GM18508 (cell line): Measurements from ENCODE around the gene CCDC157.
"Not testable (repeated sequence)": the region's sequence is repeated elsewhere in the genome, so short reads cannot be mapped to it uniquely, and the experiment has no call there.

Experiments used
- ATAC-seq: cut with Tn5 transposase; IDR thresholded peaks from one replicate; pipeline ENCODE4 v1.9.1; 2021; ENCODE audit warnings: moderate number of reproducible peaks; ENCODE audit not compliant: insufficient read depth, unreplicated experiment

CCDC157 gene

DNA sequence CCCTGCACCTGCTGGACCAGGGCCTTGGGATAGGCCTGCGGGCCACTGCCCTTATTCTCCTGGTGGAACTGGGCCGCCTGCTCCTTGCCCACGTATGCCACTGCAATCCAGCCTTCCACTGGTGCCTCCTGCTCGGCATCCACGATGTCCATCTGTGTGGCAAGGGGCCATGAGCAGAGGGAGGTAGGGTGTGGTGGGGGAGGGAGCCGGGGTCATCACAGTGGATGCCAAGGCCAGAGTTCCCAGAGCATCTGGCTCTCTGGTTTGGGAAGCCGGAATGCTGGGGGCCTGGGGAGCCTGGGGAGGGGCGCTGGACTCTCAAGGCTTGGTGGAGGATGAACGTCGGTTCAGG, 29.8 kb downstream of the CCDC157 start:
- no peak for ATAC-seq

DNA sequence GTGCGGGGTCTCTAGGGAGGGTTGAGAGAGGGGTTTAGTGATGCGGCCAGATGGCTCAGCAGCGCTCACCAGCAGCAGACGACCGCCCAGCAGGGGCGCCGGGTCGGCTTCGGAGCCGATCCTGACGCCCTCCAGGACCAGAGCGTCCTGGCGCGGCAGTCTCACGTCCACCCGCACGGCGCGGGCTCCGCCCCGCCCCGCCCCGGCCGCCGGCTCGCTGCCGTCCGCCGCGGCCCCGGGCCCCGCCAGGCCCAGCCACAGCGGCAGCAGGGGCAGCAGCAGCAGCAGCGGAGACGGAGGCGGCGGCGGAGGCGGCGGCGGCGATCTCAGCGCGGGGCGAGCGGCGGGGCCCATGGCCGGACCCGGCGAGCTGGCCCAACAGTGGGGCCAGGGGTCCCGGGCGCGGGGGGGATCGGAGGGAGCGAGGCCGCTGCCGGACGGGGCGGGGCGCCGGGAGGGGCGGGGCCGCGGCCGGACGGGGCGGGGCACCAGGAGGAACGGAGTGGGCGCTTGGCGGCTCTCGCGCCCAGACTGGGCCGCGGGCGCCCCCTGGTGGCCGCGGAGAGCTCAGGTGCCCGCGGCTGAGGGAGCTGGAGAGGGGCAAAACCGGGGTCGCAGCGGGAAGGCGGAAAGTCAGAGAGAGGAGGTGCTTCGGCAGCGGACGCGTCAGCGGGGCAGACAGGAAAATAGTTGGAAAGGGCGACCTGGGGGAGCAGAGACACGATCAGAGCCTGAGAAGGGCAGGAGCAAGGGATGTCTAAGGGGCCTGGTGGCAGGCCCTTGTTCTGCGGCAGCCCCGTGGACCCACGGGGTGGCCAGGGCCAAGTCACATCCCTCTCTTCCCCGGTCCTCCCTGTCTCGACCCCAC, 30.4 kb downstream of the CCDC157 start, which contains the start of gene RNF215:
Gene RNF215 (minus strand): TSS at position 452 of the 868 bp plus-strand sequence. CDS start 98 bp downstream, at position 354.
- ATAC-seq: no peak

DNA sequence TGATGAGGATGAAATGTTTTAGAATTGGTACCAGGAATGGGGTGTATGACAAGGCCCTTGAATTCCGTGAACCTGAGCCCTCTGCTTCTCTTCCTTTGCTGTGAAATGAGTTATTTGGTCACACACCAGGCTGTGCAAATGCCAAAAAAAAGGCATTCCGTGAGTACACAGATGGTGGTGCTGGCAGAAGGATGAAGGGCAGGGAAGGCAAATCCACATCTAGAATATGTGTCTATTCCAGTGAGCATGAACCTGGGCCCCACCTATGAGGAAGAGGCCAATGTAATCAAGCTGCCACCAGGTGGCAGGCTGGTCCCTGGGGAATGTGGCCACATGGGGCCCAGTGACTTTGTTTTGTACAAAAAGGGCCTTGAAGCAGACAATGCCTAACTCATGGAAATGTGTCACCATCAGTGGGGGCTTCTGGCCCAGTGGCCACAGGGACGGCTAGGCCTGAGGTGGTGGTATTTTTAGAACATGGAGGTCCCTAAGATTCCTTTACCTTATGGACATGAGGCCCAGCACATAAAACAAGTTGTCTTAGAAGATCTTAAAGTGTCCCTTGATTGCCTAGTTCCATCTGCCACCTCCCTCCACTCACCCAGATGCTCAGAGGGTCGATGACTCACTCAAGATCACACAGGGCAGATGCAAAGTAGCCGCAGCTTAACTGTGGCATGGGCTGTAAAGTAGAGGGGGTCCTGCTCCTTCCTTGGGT, 34.3 kb downstream of the CCDC157 start:
- ATAC-seq: no peak

DNA sequence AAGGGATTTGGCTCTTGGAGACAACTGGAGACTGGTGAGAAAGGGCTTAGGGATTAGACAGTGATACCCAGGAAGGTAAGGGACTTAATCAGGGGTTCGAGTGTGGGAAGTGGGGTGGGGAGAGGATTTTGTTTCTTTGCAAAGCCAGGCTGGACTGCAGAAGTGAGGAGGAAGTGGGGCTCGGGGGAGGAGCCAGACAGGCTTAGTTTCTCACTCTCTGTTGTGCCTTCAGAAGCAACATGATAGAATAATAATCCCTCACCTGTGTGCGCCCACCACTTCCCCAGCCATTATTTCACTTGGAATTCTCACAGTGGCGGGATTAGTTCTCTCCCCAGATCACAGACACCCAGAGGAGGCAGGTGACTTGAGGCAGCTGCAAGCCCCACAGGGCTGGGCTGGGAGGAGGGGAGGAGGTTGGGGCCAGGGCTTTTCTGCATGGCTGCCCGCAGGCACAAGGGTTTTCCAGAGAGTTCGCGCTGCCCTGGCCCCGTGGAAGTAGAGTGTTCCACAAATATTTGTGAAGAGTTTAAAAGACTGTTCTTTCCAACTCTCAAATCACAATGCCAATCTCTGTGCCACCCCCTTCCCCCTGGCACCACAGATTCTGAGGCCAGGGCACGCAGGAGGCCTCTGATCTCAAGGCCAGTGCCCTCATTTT, 36.0 kb downstream of the CCDC157 start:
- ATAC-seq: no peak

DNA sequence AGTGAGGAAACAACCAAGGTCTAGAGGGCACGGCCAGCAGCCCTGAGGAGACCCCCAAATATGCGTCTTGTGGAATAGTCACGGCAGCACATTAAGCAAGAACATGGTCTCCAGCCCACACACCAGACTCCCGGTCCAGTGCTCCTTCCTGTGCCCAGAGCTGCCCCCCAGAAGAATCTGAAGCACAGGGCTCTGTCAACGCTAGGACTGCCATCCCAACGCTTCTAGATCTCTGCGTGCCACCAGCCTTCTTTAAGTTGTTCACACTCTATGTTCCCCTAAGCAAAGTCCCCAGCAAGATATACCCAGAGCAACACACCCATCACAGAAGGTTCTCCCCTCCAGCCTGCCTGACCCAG, 36.5 kb downstream of the CCDC157 start:
- no peak for ATAC-seq

DNA sequence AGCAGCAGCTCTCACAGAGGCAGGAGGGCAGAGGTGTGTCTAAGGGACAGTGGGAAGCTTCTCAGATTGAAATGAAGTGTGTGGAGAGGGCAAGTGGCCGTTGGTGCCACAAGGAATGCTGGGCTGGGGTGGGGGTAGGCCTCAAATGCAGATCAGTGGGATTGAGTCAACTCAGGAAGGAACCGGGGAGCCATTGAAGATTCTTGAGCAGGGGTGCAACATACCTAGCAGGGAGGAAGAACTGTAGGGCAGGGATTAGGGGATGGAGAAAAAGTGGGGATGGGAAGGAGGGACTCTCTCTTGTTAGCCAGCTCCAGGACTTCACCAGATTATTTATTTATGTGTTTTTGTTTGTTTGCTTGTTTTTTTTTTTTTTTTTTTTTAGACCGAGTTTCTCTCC, 37.1 kb downstream of the CCDC157 start:
- ATAC-seq: no peak

DNA sequence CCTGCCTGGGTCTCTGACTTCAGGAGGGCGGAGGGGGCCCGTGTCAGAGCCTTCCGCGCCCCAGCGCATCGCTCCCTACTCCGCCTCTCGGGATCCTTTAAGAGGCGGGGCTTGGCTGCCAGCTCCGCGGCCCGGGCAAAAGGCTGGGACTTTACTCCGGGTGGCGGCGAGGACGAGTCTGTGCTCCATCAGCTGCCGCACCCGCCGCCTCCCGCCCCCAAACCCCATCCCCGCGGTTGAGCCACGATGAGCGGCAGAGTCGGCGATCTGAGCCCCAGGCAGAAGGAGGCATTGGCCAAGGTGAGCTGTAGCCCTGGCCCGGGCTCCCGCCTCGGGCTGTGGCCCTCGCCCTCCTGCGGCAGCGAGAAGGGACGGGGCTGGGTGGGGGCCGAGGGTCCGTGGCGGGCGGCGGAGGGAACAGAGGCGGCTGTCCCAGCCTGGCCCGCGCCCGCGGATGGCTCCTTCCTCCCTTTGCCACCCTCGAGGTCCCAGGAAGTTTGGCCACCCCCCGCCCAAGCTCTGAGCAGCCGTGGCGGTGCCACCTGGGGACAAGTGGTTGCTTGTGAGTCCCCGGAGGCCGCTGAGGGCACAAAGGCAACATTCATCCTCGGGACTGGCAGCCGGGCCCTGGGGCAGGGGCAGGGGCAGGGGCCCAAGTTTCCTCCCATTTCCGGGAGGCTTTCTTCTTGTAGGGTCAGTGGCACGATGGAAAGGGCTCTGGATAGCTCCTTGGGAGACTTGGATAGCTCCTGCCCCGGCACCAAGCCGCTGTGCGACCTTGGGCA, 40.3 kb downstream of the CCDC157 start, which contains the start of gene SEC14L2:
Gene SEC14L2 (plus strand): TSS at position 148 of the 785 bp plus-strand sequence. CDS start 99 bp downstream, at position 247.
- no peak for ATAC-seq

DNA sequence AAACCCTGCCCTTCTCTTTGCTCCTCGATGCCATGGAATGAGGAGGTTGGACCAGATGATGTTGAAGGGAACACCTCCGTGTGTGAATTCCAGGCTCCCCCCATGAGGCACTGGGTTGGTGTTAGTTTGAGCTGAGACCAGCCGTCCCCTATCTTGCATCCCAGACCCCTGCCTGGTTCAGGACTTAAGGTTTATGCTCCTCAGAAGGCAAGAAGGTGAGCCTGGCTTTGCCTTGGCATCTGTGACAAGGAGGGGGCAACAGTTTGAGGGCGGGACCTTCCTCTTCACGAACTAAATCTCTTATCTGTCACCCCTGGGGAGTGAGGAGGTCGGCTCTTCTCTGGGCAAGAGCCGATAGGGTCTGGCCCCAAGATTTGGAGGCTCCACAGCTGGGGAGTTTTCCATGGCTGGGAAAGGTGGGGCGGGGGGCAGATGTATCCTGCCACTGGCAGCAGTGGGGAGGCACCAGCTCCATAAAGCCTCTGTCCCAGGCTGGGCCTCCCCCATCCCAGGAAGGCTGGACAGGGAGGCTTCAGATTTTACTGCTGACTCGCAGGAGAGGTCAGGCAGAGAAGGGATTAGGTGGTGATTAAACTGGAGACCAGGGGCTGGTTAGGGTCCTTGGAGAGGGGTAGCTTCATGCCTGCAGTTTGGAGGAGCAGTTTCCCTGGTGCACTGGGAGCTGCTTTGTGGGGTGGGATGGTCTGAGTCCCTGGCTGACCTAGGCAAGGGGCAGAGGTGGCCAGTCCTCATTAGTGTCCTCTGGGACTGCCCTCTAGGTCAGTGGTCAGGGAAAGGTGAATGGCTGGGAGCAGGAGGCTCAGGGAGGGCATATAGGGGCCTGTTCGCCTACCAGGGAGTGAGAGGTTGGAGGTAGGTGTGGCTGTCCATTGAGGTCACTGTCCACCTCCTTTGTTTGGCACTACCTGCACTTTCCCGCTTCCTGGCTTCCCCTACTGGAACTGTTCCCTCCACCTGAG, 41.1 kb downstream of the CCDC157 start:
- ATAC-seq: no peak

DNA sequence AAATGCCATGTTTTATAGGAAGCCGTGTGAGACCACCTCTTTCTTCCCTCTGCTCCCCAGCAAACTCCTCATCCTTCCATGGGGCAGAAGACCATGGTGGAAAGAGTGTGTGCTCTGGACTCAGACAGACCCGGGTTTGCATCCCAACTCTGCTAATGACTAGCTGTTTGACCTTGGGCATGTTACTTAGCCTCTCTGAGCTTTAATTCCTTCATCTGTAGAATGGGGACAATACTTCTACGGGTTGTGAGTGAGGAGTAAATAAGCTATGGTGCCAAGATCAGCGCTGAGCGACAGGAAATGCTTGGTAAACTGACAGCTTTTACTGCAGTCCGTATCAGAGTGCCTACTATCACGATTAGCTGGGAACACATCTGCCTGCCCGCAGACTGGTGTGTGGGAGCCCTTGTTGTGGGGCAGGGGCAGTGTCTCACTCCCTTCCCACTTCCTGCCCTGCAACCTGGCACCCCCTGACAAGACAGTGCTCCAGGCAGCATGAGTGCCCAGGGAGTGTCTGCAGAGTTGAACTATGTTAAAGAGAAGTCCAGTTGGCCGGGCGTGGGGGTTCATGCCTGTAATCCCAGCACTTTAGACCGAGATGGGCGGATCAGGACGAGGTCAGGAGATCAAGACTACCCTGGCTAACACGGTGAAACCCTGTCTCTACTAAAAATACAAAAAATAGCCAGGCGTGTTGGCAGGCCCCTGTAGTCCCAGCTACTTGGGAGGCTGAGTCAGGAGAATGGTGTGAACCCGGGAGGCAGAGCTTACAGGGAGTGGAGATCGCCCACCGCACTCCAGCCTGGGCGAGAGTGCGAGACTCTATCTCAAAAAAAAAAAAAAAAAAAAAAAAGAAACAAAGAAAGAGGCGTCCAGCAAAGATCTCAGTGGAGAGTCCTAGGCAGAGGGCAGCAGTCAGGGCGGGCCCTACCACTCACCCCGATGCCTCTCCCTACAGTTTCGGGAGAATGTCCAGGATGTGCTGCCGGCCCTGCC, 42.2 kb downstream of the CCDC157 start:
- no peak for ATAC-seq

DNA sequence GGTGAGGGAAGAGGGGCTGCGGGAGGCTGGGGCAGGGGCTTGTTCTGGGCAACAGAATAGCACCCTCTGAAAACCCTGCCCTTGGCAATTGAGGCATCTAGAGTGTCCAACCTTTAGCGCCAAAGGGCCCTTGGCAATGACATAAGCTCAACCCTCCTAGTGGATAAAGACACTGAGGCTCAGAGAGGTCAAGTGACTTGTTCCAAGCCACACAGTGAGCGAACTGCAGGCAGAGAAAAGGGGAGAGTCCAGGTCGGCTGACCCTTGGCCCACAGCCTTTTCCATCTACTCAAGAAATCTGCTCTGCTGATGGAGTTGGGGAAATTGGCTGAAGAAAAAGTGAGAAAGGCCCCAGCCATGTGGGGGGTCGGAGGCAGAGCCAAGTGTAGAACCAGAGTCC, 42.9 kb downstream of the CCDC157 start:
- ATAC-seq: no peak

DNA sequence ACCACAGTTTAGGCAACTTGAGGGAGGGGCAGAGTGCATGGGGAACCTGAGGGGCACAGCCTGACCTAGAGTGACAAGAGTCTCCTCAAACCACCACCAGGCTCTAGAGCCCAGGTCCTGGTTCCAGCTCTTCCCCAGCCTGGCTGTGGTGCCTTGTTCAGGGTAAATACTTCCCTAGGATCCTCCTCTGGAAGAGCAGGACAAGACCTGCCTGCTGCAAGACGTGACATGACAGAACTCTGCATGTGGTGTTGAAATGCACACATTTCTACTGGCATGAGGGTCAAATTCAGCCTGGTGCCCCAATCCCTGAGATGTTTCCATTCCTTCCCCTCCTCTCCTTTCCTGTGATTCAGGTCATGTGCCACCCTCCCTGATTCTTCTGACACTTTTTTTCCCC, 43.4 kb downstream of the CCDC157 start:
- ATAC-seq: no peak

DNA sequence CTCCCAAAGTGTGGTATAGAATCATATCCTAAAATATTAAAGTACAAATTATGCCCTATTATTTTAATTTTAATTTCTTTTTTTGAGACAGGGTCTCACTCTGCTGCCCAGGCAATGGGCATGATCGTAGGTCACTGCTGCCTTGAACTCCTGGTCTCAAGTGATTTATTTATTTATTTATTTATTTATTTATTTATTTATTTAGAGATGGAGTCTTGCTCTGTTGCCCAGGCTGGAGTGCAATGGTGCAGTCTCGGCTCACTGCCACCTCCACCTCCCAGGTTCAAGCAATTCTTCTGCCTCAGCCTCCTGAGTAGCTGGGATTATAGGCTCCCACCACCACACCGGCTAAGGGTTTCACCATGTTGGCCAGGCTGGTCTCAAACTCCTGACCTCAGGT, 44.2 kb downstream of the CCDC157 start:
- ATAC-seq: not testable (repeated sequence)

DNA sequence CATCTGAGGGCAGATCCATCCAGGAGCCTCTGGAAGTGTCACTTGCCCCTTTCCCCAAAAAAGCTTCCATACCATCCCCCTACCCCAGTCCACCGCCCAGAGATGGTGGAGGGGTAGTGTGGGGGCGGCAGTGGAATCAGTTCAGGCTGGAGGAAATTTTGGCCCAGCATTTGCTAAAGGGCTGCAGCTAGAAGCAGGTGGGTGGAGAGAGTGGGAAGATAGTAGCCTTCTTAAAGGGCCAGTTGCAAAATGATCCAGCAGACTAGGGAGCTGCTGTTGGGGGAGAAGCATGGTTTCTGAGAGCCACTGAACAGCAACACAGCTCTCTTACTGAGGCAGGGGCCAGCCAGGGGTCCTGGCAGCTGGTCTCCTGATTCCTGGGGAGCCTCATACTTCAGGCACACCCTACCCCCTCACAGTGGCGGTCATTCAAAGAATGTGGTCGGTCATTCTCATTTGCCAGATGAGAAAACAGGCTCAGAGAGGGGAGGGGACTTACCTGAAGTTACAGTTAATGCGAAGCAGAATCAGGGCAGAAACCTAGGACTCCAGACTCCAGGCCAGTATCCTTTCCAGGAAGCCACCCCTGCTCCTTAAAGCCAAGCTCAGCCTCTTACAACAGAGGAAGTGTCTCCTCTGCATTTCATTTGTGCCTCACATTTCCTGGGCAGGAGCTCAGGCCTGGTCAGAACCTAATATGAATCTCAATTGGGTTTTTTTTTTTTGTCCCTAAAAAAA, 45.4 kb downstream of the CCDC157 start:
- ATAC-seq: no peak

DNA sequence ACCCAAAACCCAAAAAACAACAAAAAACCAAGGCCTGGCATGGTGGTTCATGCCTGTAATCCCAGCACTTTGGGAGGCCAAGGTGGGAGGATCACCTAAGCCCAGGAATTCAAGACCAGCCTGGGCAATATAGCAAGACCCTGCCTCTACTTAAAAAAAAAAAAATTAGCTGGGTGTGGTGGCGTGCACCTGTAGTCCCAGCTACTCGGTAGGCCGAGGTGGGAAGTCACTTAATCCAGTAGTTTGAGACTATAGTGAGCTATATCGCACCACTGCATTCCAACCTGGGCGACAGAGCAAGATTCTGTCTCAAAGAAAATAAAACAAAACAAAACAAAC, 45.9 kb downstream of the CCDC157 start:
- not testable (repeated sequence) for ATAC-seq

DNA sequence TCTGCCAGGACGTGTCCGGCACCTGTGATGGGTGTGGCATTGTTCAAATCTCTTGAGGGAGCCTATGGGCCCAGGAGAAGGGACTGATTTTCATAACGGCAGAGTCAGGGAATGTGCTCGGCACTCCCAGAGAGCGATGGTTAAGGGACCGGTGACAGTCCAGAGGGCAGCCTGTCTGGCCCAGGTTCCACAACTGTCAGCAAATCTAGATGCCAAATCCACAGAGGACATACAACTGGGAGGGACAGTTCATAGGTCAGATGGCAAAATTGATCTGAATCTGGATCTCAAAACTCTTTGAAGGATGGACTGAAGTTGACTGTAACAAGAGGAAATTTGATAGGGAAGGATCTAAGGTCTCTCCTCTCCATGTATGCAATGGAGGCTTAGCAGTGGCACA, 47.5 kb downstream of the CCDC157 start:
- no peak for ATAC-seq

DNA sequence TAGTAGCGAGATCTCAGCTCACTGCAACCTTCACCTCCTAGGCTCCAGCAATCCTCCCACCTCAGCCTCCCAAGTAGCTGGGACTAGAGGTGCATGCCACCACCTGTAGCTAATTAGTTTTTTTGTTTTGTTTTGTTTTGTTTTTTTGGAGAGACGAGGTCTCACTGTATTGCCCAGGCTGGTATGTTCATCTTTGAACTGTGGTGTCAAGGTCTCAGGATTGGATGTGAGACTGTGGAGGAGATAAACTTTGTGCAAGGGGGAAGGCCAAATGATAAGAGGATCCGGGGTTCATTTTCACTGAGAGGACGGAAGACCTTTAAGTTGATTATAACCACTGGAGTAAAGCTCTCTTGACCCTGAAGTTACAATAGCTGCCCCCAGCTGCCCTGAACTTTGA, 48.9 kb downstream of the CCDC157 start:
- no peak for ATAC-seq

DNA sequence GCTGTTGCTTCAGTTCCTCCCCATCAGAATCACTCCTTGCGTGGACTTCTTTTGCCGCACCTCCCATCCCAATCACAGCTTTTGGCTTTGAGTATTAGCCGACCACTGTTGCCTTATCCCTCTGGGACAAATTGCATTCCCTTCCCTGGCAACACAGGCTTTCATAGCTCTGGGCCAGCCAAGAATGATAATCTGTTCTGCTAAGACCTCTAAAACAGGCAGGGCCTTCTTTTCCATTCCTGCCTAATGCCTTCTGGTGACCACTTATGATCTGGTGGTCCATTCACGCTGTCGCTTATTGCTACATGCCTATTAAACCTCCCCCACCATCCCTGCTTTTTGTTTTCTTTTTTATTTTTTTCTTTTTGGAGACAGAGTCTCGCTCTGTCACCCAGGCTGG, 49.6 kb downstream of the CCDC157 start:
- no peak for ATAC-seq
